ENCODE measurements around the gene SYNE1.
"Not testable (repeated sequence)": the region's sequence is repeated elsewhere in the genome, so short reads cannot be mapped to it uniquely, and the experiment has no call there.

The SYNE1 gene, protein sequence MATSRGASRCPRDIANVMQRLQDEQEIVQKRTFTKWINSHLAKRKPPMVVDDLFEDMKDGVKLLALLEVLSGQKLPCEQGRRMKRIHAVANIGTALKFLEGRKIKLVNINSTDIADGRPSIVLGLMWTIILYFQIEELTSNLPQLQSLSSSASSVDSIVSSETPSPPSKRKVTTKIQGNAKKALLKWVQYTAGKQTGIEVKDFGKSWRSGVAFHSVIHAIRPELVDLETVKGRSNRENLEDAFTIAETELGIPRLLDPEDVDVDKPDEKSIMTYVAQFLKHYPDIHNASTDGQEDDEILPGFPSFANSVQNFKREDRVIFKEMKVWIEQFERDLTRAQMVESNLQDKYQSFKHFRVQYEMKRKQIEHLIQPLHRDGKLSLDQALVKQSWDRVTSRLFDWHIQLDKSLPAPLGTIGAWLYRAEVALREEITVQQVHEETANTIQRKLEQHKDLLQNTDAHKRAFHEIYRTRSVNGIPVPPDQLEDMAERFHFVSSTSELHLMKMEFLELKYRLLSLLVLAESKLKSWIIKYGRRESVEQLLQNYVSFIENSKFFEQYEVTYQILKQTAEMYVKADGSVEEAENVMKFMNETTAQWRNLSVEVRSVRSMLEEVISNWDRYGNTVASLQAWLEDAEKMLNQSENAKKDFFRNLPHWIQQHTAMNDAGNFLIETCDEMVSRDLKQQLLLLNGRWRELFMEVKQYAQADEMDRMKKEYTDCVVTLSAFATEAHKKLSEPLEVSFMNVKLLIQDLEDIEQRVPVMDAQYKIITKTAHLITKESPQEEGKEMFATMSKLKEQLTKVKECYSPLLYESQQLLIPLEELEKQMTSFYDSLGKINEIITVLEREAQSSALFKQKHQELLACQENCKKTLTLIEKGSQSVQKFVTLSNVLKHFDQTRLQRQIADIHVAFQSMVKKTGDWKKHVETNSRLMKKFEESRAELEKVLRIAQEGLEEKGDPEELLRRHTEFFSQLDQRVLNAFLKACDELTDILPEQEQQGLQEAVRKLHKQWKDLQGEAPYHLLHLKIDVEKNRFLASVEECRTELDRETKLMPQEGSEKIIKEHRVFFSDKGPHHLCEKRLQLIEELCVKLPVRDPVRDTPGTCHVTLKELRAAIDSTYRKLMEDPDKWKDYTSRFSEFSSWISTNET (N-terminal part only)

DNA sequence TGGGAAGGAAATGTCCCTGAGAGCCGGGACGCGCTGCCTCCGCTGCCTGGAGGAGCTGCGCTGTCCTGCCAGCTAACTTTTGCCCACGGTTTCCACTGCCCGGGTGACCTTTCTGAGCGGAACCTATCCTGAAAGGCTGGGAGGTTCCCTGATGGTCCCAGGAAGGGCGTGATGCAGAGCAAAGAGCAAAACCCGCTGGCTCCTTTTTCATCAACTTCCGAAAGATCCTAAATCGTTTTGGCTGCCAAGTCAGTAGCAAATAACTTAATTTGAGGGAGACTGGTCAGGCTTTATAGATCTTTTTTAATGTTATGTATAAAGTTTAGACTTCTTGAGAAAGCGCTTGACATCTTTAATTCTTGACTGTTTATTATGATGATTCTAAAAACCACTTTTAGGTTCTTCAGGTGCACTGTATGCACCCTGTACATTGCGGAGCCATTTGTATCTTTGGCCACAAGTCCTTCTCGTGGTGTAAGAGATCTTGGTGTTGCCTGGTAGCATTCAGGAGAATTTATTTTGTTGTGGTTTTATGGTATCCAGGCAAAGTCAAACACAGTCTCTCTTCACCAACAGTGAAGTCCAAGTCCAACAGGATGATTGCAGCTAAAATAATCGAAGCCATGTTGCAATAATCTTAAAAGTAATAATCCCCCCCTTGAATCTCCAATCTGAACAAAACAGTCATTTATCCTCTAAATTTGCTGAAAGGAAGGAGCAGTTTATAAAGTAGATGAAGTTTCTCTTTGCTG is at the start of gene SYNE1:
TSS of gene SYNE1 (minus strand) at position 67 of the 752 bp plus-strand sequence. CDS start 9,031 bp downstream, outside the sequence.
- DNase-seq: peak in 2 of 3 donors; percentile 21 to 28

- DNase-seq: no peak
Observed at GRCh38 chr6:152685819-152686218, 48.7 kb upstream of the SYNE1 start.

DNA sequence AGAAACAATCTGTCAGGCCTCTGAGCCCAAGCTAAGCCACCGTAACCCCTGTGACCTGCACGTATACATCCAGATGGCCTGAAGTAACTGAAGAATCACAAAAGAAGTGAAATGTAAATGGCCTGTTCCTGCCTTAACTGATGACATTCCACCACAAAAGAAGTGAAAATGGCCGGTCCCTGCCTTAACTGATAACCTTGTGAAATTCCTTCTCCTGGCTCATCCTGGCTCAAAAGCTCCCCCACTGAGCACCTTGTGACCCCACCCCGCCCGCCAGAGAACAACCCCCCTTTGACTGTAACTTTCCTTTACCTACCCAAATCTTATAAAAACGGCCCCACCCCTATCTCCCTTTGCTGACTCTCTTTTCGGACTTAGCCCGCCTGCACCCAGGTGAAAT is 45.8 kb upstream of the SYNE1 start:
- DNase-seq: not testable (repeated sequence)

DNA sequence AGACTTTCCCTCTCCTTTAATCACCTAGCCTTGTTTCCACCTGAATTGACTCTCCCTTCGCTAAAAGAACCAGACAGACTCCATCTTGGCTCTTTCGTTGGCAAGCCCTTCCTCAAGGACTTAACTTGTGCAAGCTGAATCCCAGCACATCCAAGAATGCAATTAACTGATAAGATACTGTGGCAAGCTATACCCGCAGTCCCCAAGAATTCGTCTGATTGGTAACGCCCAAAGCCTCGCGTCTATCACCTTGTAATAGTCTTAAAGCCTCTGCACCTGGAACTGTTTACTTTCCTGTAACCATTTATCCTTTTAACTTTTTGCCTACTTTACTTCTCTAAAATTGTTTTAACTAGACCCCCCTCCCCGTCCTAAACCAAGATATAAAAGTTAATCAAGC is 45.0 kb upstream of the SYNE1 start:
- no peak for DNase-seq

- DNase-seq: no peak
Observed at GRCh38 chr6:152680879-152681517, 43.8 kb upstream of the SYNE1 start.

DNA sequence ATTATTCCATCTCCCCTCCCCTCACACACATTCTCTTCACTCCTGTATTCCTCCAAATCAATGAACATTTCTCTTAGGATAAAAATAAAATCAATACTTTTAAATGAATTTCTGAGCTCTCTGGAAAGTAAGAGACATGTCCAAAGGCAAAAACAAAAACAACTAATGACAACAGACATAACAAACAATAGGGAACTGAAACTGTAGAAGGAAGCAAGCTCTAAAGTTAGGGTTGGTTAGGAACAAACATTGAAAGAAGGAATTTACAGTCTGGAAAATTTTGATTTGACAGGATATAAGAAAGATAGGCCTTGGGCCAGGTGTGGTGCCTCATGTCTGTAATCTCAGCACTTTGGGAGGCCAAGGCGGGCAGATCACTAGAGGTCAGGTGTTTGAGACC is 43.0 kb upstream of the SYNE1 start:
- DNase-seq: peak in 2 of 3 donors; percentile 22

DNA sequence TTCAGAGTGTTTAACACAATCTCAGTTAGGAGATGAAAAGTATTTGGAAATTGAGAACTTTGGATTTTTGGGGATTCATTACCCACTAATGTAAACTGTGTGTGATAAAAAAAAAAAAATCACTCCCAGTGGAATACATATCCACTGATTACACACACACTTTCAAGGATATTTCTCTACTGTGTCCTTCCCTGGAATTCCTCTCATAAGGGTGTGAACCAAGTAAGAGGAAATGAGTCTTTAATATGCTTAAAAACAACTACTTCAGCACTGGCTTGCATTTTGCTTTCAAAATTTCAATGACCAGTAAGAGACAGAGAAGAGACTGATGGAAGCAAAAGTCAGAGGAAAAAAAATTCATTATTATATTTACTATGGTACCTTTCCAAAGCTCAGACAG is 36.1 kb upstream of the SYNE1 start:
- DNase-seq: no peak

GRCh38 chr6:152671171-152671570 is 34.0 kb upstream of the SYNE1 start:
- DNase-seq: no peak

GRCh38 chr6:152669895-152670294 is 32.7 kb upstream of the SYNE1 start:
- DNase-seq: peak; percentile 10 to 36 (median 24)

- DNase-seq: no peak
Observed at GRCh38 chr6:152661776-152662175, 24.6 kb upstream of the SYNE1 start.

GRCh38 chr6:152651986-152652385 is 14.8 kb upstream of the SYNE1 start:
- no peak for DNase-seq

DNA sequence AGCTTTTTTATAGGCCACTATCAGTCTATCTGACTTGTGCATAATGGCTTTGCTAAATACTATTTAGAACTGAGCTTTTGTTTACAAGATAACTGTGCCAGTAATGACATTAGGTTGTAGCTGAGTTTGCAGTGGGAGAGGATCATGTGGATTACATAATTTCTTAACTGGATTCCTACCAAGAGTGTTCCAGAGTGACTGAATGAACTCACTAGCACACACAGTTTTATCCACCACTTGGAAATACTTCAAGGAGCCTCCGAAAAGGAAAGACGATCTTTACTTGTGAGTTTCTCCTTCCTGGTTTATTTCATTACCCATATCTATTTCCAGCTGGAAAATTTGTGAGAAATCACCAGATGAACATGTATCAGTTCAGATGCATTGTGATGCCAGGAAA is 10.9 kb upstream of the SYNE1 start:
- no peak for DNase-seq

DNA sequence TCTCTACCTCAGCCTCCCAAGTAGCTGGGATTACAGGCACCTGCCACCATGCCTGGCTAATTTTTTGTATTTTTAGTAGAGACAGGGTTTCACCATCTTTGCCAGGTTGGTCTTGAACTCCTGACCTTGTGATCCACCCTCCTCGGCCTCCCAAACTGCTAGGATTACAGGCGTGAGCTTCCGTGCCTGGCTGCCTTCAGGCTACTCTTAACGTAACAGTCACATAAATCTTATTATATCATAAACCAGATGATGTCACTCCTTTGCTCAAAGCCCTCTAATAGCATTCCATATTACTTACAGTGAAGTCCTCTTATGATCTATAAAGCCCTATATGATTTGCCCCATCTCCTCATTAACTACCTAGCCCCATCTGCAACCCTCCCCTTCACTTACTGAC is 9.6 kb upstream of the SYNE1 start:
- not testable (repeated sequence) for DNase-seq

DNA sequence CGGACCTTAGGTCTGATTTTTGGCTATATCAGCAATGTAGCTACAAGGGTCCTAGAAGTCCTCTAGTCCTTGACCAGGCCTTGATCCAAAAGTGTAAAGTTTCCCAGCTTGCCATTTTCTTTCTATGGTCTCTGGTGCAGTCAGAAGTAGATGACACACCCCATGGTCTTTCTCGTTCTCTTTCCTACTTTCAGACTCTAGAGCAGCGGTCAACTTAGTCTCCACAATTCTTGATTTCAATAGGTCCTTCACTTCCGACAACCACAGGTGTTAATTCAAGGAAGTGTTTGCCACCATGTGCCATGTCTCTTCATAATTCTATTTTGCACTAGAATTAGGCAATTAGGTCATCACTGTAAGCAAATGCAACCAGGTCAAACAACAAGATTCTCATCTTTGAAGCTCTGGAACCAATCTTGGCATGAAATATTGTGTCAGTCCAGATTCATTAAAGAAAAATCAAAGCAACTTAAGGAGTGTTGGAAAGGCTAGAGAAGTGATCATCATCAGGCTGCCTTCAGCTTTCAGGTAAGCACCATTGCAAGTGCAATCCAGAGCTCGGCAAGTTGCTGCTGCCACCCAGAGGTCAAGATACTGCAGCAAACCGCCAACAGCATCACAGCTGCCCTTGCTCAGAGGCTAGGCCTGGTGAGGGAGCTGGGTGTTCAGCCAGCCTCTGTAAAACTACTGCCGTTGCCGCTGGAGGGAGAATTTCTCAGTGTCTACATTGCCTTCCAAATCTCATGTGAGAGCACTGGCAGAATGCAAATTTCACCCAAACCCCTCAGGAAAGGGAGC is 5.6 kb upstream of the SYNE1 start:
- DNase-seq: peak; percentile 56 to 62 (median 62)

DNA sequence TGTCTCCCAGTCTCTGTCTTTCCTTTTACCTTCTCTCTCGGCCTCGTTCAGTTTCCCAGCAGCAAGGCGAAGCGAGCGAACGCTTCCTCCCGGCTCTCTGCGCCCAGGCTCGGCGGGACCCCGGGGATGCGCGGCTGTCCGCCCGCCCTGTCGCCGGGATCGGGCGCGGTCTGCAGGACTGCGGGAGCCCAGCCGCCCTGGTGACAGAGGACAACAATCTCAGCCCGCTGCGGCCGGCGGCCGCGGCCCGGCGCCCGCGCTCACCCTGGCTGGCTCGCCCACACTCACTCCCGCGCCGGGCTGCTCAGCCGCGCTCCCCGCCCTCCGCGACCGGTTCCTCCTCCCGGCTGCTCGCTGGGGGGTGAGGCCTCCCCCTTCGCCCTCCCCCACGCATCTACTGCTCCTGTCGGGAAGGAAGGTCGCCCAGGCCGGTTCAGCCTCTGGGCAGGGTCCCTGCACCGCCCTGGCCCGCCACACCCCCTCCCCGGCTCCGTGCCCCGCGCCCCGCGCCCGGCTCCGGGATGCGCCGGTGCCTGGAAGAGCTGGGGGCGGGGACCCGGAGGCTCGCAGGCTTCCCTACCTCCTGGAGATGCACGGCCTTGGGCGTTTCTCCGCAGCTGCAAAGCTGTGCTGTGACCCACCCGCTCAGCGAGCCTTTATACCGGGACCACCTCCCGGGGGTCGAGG is 410 bp downstream of the SYNE1 start:
- DNase-seq: peak; percentile 43 to 76 (median 59)

- peak in 2 of 3 donors; percentile 6 to 23 for DNase-seq
Observed at GRCh38 chr6:152636021-152636608, 1.0 kb downstream of the SYNE1 start.

DNA sequence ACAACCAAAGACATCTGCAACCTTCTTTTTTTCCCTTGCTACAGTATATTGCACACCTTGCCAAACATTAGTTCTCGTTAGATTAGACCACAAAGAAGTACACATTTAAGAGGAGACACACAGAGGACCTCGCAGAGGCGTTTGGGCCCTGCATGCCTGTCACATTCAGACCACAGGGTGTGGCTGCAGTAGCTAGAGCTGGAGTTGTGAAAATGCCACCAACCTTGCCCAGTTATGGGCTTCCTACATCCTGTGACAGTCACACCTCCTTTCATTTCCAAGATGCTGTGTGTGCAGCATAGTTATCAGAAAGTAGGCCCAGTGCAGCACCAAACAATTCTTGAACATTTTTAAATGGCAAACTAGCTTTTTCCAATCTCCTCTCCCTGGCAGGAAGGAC is 2.4 kb downstream of the SYNE1 start:
- DNase-seq: no peak

- peak in 2 of 3 donors; percentile 44 to 50 for DNase-seq
Observed at GRCh38 chr6:152632121-152632782, 4.9 kb downstream of the SYNE1 start.

DNA sequence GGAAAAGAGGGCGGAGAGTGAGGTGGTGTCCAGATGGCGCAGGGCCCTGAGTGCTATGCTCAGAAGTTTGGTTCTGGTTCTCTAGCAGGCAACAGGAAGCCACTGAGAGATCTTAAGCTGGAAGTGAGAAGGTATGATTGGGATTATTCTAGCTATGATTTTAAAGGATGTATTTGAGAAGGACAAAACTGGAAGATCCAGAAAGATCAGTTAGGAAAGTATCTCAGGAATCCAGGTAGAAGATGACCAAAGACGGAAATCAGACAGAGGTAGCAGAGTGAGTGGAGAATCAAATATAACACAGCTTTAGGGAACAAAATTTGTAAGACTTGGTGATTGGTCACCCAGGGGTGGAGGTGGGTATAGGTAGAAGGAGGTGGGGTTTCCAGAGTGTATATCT is 5.8 kb downstream of the SYNE1 start:
- no peak for DNase-seq
